ENCODE measurements around the gene FBXW11.

GRCh38 chr5:171904886-171905285 is 101.6 kb downstream of the FBXW11 start:
- TF ChIP-seq CTCF (IDR thresholded peaks at IDR 0.05 in 8 of 11, conservative IDR thresholded peaks at IDR 0.05 in 3 of 11) (no peak), POLR2A (IDR thresholded peaks at IDR 0.05) (no peak), POLR2AphosphoS5 (IDR thresholded peaks at IDR 0.05) (no peak)

Measured in spleen (tissue), 7 donors.